ENCODE measurements around the gene LAMA4.
A peak's percentile ranks its signal among the peaks of the same experiment; 100 is the strongest.

Gene LAMA4

DNA sequence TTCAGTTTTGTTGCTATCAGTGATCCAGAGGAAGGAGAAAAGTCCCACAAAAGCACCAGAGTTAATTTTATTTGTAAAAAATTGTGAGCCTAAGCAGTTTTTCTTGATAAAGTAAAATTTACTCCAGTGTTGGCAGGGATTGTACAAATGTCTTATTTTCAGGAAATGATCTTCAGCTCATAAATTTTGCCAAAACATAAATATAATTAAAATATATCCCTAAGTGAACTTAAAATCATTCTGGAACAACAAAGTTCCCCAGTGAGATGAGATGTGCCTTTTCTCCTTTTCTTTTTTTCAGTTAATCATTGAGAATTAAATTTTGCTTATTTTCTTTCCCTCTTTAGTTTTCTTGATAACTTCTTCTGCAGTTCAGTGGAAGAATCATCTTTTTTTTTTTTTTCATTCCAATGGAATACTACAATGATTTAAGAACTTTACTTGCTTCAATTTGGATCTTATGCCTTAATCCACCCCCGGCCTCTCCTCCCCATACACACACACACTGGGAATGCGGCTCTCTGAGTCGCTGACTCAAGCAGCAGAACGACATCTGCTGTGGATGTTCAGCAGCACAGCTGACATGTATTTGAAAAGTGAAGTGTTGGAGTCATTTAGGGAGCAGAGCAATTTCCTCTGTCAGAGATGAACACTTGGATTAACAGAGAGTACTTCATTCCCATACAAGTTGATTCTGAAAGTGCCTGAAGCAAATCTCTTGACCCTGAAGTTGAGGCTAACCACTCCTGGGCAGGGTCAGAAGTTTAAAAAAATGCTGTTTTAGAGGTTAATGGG lies 27.7 kb upstream of the LAMA4 start:
- peak overlapping the region; percentile 33; the same call in 1 of the 2 replicates for H3K27ac ChIP-seq
- no peak for DNase-seq (ENCODE audit: low read depth, low spot score)
- H3K9ac ChIP-seq (ENCODE audit: insufficient read length), result no peak overlapping the region
- peak overlapping the region; percentile 26 for H3K4me3 ChIP-seq
- no peaks in the 10 kb centered on the region for H3K36me3 ChIP-seq (ENCODE audit: insufficient read depth, low read length)
- no peak for TF ChIP-seq FOXP2 (optimal IDR thresholded peaks at IDR 0.05; ENCODE audit: control extremely low read depth, extremely low read length, insufficient read depth)
- no peaks in the 10 kb centered on the region for H3K9me3 ChIP-seq (ENCODE audit: low read depth, low read length)

DNA sequence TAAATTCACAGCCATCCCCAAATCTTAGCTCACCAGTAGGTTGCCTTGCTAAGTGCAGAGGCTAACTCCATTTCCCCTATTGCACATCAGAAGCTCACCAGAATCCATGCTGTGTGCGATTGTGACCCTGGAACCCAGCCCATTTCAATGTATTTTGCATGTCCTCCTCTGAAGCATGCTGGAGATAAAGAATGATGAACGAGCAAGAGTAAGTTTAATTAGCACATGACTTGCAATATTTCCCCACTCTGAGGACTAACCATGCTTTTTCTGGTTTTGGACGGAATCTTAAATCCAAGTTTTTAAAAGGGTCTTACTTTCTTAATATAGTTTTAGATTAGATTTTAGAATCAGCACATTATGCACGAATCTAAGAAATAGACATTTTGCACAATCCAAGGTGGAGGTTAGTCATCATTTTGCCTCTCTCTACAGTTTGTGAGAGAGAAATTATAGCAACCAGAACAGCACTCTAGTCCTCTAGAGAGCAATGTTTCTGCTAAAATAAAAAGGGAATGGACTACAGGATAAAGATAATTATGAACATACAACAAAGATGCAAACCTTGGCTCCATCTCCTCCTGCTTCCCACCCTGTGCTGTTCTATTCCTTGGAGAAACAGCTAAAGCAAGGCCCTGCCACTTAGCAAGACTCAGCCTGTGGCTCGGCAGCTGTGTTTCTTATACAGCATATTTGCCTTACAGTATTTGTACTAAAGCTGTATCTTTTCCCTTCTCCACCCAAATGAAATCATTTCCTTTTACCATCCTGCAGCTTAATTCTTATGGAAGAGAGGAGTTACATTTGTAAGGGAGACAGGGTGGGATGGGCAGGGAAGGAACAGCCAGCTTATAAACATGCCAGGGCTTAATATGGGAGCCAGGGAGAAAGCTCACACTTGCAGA lies 24.9 kb upstream of the LAMA4 start:
- no peak for TF ChIP-seq POLR2AphosphoS5 (IDR thresholded peaks at IDR 0.05; ENCODE audit: borderline replicate concordance, low read depth, low read length)
- TF ChIP-seq FOXP2 (optimal IDR thresholded peaks at IDR 0.05; ENCODE audit: control extremely low read depth, extremely low read length, insufficient read depth), result no peak
- TF ChIP-seq EZH2 (IDR thresholded peaks at IDR 0.05), result no peak
- Histone ChIP-seq H3K27ac (no peak overlapping the region), H3K36me3 (ENCODE audit: insufficient read depth, low read length) (no peaks in the 10 kb centered on the region), H3K9ac (ENCODE audit: insufficient read length) (no peak overlapping the region), H3K9me3 (ENCODE audit: low read depth, low read length) (no peaks in the 10 kb centered on the region), H3K4me3 (no peak overlapping the region)
- no peak for DNase-seq (ENCODE audit: low read depth, low spot score)

DNA sequence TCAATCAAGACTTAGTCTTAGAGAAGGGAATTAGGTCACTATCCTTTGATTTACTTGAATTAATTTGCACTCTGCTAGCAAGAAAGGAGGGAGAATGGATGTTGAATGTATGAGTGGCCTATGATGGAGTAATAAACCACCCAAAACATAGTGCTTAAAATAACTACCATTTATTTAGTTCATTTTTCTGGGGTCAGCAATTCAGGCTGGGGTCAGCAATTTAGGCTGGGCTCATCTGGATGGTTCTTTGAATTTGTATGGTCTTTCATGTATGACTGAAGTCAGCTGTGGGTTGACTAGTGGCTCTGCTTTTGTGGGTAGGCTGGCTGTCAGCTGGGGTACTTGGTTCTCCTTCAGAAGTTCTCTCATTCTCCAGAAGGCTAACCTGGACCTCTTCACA lies 21.0 kb upstream of the LAMA4 start:
- no peak for DNase-seq (ENCODE audit: low read depth, low spot score)
- Histone ChIP-seq H3K27ac (no peak overlapping the region), H3K36me3 (ENCODE audit: insufficient read depth, low read length) (no peaks in the 10 kb centered on the region), H3K9ac (ENCODE audit: insufficient read length) (no peak overlapping the region), H3K9me3 (ENCODE audit: low read depth, low read length) (no peaks in the 10 kb centered on the region), H3K4me3 (no peak overlapping the region)
- no peak for TF ChIP-seq EZH2 (IDR thresholded peaks at IDR 0.05)
- TF ChIP-seq FOXP2 (optimal IDR thresholded peaks at IDR 0.05; ENCODE audit: control extremely low read depth, extremely low read length, insufficient read depth), result no peak
- no peak for TF ChIP-seq POLR2AphosphoS5 (IDR thresholded peaks at IDR 0.05; ENCODE audit: borderline replicate concordance, low read depth, low read length)

GRCh38 chr6:112274774-112275173 lies 20.4 kb upstream of the LAMA4 start:
- no peak for DNase-seq (ENCODE audit: low read depth, low spot score)
- Histone ChIP-seq H3K4me3 (no peak overlapping the region), H3K9me3 (ENCODE audit: low read depth, low read length) (no peaks in the 10 kb centered on the region), H3K9ac (ENCODE audit: insufficient read length) (no peak overlapping the region), H3K36me3 (ENCODE audit: insufficient read depth, low read length) (no peaks in the 10 kb centered on the region), H3K27ac (no peak overlapping the region)
- TF ChIP-seq EZH2 (IDR thresholded peaks at IDR 0.05), result no peak
- TF ChIP-seq FOXP2 (optimal IDR thresholded peaks at IDR 0.05; ENCODE audit: control extremely low read depth, extremely low read length, insufficient read depth), result no peak
- TF ChIP-seq POLR2AphosphoS5 (IDR thresholded peaks at IDR 0.05; ENCODE audit: borderline replicate concordance, low read depth, low read length), result no peak

DNA sequence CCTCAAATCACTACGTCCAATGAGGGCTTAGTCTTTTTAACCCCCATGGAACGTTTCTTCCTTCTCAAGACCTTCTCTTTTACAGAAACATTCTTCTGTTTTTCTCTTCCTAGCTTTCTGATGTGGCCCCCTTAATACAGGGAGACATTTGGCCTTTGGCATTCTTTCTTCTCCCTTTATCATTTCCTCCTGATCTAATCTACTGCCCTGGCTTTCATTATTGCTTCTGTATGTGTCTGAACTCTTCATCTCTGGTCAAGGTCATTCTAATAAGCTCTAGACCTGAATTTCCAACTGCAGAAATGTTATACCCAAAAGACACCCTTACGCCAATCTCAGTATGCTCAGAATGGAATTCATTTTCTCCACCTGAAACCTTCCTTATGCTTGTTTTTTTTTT lies 18.4 kb upstream of the LAMA4 start:
- H3K27ac ChIP-seq, result no peak overlapping the region
- no peak for TF ChIP-seq EZH2 (IDR thresholded peaks at IDR 0.05)
- TF ChIP-seq POLR2AphosphoS5 (IDR thresholded peaks at IDR 0.05; ENCODE audit: borderline replicate concordance, low read depth, low read length), result no peak
- TF ChIP-seq FOXP2 (optimal IDR thresholded peaks at IDR 0.05; ENCODE audit: control extremely low read depth, extremely low read length, insufficient read depth), result no peak

GRCh38 chr6:112270756-112271155 lies 16.4 kb upstream of the LAMA4 start:
- H3K9ac ChIP-seq (ENCODE audit: insufficient read length), result no peak overlapping the region
- no peaks in the 10 kb centered on the region for H3K9me3 ChIP-seq (ENCODE audit: low read depth, low read length)
- DNase-seq (ENCODE audit: low read depth, low spot score), result no peak
- TF ChIP-seq POLR2AphosphoS5 (IDR thresholded peaks at IDR 0.05; ENCODE audit: borderline replicate concordance, low read depth, low read length) (no peak), FOXP2 (optimal IDR thresholded peaks at IDR 0.05; ENCODE audit: control extremely low read depth, extremely low read length, insufficient read depth) (no peak), EZH2 (IDR thresholded peaks at IDR 0.05) (no peak)
- H3K36me3 ChIP-seq (ENCODE audit: insufficient read depth, low read length), result no peaks in the 10 kb centered on the region
- no peak overlapping the region for H3K27ac ChIP-seq
- no peak overlapping the region for H3K4me3 ChIP-seq

More for the DNA sequence above, 18.4 kb upstream of the LAMA4 start:
- H3K36me3 ChIP-seq (ENCODE audit: insufficient read depth, low read length), result no peaks in the 10 kb centered on the region
- no peaks in the 10 kb centered on the region for H3K9me3 ChIP-seq (ENCODE audit: low read depth, low read length)
- no peak overlapping the region for H3K9ac ChIP-seq (ENCODE audit: insufficient read length)
- H3K4me3 ChIP-seq, result no peak overlapping the region
- DNase-seq (ENCODE audit: low read depth, low spot score), result no peak

DNA sequence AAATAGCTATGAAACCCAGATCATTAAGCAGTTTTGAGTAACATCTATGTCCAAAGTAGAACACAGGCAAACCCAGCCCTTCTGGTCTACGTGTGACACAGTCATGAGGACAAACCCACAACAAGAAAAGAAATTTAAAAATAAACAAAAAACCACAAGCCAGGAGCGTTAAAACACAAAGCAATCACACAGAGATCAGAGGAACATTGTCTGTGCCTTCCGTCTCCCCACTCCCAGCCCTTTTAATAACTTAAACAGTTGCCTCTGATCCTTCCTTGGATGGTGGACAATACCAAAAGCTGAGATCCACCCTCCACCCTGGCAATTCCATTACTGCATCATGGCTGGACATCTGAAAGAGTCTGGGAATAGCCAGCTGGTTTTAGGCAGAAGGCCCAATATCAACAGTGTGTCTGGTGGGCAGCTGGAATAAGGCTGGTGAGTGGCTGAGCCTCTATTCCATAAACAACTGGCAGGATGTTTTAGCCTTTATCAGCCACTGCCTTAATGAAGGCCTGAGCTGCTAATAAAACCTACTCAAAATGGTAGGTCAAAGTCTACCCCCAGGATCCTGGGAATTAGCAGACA lies 15.7 kb upstream of the LAMA4 start:
- Histone ChIP-seq H3K27ac (no peak overlapping the region), H3K4me3 (no peak overlapping the region), H3K9me3 (ENCODE audit: low read depth, low read length) (no peaks in the 10 kb centered on the region), H3K9ac (ENCODE audit: insufficient read length) (no peak overlapping the region), H3K36me3 (ENCODE audit: insufficient read depth, low read length) (no peaks in the 10 kb centered on the region)
- no peak for DNase-seq (ENCODE audit: low read depth, low spot score)
- TF ChIP-seq EZH2 (IDR thresholded peaks at IDR 0.05) (no peak), POLR2AphosphoS5 (IDR thresholded peaks at IDR 0.05; ENCODE audit: borderline replicate concordance, low read depth, low read length) (no peak), FOXP2 (optimal IDR thresholded peaks at IDR 0.05; ENCODE audit: control extremely low read depth, extremely low read length, insufficient read depth) (no peak)

- H3K9ac ChIP-seq (ENCODE audit: insufficient read length), result no peak overlapping the region
- H3K27ac ChIP-seq, result no peak overlapping the region
- TF ChIP-seq EZH2 (IDR thresholded peaks at IDR 0.05) (no peak), POLR2AphosphoS5 (IDR thresholded peaks at IDR 0.05; ENCODE audit: borderline replicate concordance, low read depth, low read length) (no peak), FOXP2 (optimal IDR thresholded peaks at IDR 0.05; ENCODE audit: control extremely low read depth, extremely low read length, insufficient read depth) (no peak)
- no peak for DNase-seq (ENCODE audit: low read depth, low spot score)
- no peaks in the 10 kb centered on the region for H3K36me3 ChIP-seq (ENCODE audit: insufficient read depth, low read length)
- H3K4me3 ChIP-seq, result no peak overlapping the region
- no peaks in the 10 kb centered on the region for H3K9me3 ChIP-seq (ENCODE audit: low read depth, low read length)
Observed at GRCh38 chr6:112269114-112269513, 14.7 kb upstream of the LAMA4 start.

All from SK-N-MC (cell line).